ENCODE results near the gene EML6. TPM values are rescaled to one million over a fixed set of nuclear protein-coding genes. Genes with fewer than 3 reads are reported as not detected.

The EML6 gene
- total and polyA plus RNA-seq, 2 of the 8 experiments (the other 6 are each of a cell fraction or from before 2014, with no cell fraction given) = 1.2 to 1.6 TPM

GRCh38 chr2:54899576-54900200 lies 176.2 kb downstream of the EML6 start:
- no peaks in the 10 kb centered on the region for H3K79me2 ChIP-seq (ENCODE audit: control insufficient read depth in 1 of 2, insufficient read depth in 2 of 2, low read length in 2 of 2)
- H2BK5ac ChIP-seq (ENCODE audit: low read depth, low read length) = no peak overlapping the region
- 91% methylated on average over 5 of the region's 5 CpGs; no CpG with 5 or more reads in 1 of the 2 experiments for WGBS, 2 experiments (ENCODE audit: extremely low coverage in 1 of 2, insufficient coverage in 1 of 2, insufficient read length in 1 of 2, insufficient replicate concordance in 2 of 2, low coverage in 1 of 2, low lambda C conversion rate in 2 of 2, missing lambda C conversion rate in 1 of 2)
- no peak overlapping the region for H3K9ac ChIP-seq (replicated peaks in 1 of 4; ENCODE audit: extremely low read depth in 1 of 4, low read depth in 3 of 4, low read length in 3 of 4)
- no peaks in the 10 kb centered on the region for H3K4me1 ChIP-seq (replicated peaks in 1 of 4; ENCODE audit: control insufficient read depth in 3 of 4, insufficient read depth in 4 of 4, low read length in 3 of 4)
- CTCF ChIA-PET (ENCODE audit: partially characterized antibody) = interaction anchor here (0.5 to 4.0 kb wide), 33 partner anchors 10 to 360 kb away, joined by 3 to 31 read pairs (median 4); no protein-coding TSS in a partner anchor
- no peaks in the 10 kb centered on the region for H3K27me3 ChIP-seq (replicated peaks in 1 of 4; ENCODE audit: control insufficient read depth in 3 of 4, extremely low read depth in 1 of 4, insufficient read depth in 3 of 4, low read length in 3 of 4)
- POLR2A ChIA-PET (ENCODE audit: partially characterized antibody) = no interaction called here
- no peaks in the 10 kb centered on the region for H3K79me1 ChIP-seq (ENCODE audit: low read depth, low read length)
- DNase-seq (ENCODE audit: low read depth in 1 of 2, low spot score in 2 of 2) (no peak), FAIRE-seq (no peak)
- no peak overlapping the region for H2BK20ac ChIP-seq (ENCODE audit: low read length)
- no peaks in the 10 kb centered on the region for H3K9me3 ChIP-seq (ENCODE audit: insufficient read depth in 2 of 2, low read depth in 1 of 2, low read length in 1 of 2)
- H4K91ac ChIP-seq (replicated peaks; ENCODE audit: insufficient read length, low read length) = no peak overlapping the region
- no peak overlapping the region for H2BK120ac ChIP-seq (replicated peaks; ENCODE audit: low read depth, low read length)
- no peaks in the 10 kb centered on the region for H4K20me1 ChIP-seq (replicated peaks in 1 of 2; ENCODE audit: control insufficient read depth in 1 of 2, insufficient read depth in 2 of 2, low read length in 2 of 2)
- H2BK15ac ChIP-seq (ENCODE audit: low read length) = no peak overlapping the region
- no peak overlapping the region for H3K4ac ChIP-seq (replicated peaks; ENCODE audit: insufficient read length, low read depth, low read length)
- H3K23me2 ChIP-seq (ENCODE audit: low read depth, low read length) = no peaks in the 10 kb centered on the region
- no peak overlapping the region for H2AFZ ChIP-seq (ENCODE audit: low read length)
- H3K56ac ChIP-seq (replicated peaks; ENCODE audit: insufficient read length, low read depth, low read length) = no peak overlapping the region
- H3K27ac ChIP-seq (ENCODE audit: low read depth, low read length) = no peak overlapping the region
- no peak overlapping the region for H3K14ac ChIP-seq (ENCODE audit: insufficient read length)
- no peak overlapping the region for H3K18ac ChIP-seq (ENCODE audit: extremely low read depth, low read length)
- no peak overlapping the region for H2AK5ac ChIP-seq (ENCODE audit: low read depth, low read length)
- no peaks in the 10 kb centered on the region for H3K36me3 ChIP-seq (ENCODE audit: control insufficient read depth in 2 of 4, insufficient read depth in 4 of 4, low read length in 3 of 4)
- H4K5ac ChIP-seq (ENCODE audit: insufficient read length, low read depth, low read length) = no peak overlapping the region
- no peak overlapping the region for H3K4me3 ChIP-seq (ENCODE audit: extremely low read depth in 1 of 4, insufficient read depth in 2 of 4, low read depth in 3 of 4, low read length in 4 of 4)
- H3K4me2 ChIP-seq (ENCODE audit: insufficient read depth in 1 of 2, low read depth in 2 of 2, low read length in 2 of 2) = no peak overlapping the region
- H3K23ac ChIP-seq (ENCODE audit: insufficient read length) = no peak overlapping the region
- H4K8ac ChIP-seq (ENCODE audit: extremely low read depth, insufficient read depth, low read length) = no peak overlapping the region
- no peak overlapping the region for H2BK12ac ChIP-seq (ENCODE audit: low read depth, low read length)
- TF ChIP-seq BACH1 (IDR thresholded peaks at IDR 0.05; ENCODE audit: low read length) = no peak
- TF ChIP-seq SUZ12 (IDR thresholded peaks at IDR 0.05; ENCODE audit: low read length) = no peak
- TF ChIP-seq HDAC2 (IDR thresholded peaks at IDR 0.05; ENCODE audit: borderline replicate concordance in 1 of 2, low read depth in 2 of 2, low read length in 2 of 2) = no peak
- TF ChIP-seq MAFK (IDR thresholded peaks at IDR 0.05; ENCODE audit: low read depth, low read length) = no peak
- TF ChIP-seq, protein P1, sequence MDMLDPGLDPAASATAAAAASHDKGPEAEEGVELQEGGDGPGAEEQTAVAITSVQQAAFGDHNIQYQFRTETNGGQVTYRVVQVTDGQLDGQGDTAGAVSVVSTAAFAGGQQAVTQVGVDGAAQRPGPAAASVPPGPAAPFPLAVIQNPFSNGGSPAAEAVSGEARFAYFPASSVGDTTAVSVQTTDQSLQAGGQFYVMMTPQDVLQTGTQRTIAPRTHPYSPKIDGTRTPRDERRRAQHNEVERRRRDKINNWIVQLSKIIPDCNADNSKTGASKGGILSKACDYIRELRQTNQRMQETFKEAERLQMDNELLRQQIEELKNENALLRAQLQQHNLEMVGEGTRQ (IDR thresholded peaks at IDR 0.05; ENCODE audit: low read length) = no peak
- TF ChIP-seq KDM5A (IDR thresholded peaks at IDR 0.05; ENCODE audit: low read length) = no peak
